Endothelial cell of umbilical vein (primary cell): Measurements from ENCODE around the gene CNOT6L. TPM values are rescaled to one million over a fixed set of nuclear protein-coding genes. Genes with fewer than 3 reads are reported as not detected.

Experiments
- BruUV-seq: library from RNA; stranded (reverse); fragments of 400-500 nt; replicated peaks from 2 replicates; lab custom pipeline; 2021; lab: Mats Ljungman, UMichigan
- CTCF ChIA-PET: fragments of 300-600, 350-600 bp; sonication (Branson Sonifier 250); formaldehyde crosslinking; loops from one replicate; lab custom pipeline; 2021; ENCODE audit warnings: antibody characterized with exemption, inconsistent platforms; lab: Charles Lee
- POLR2A ChIA-PET: fragments of 300-600, 350-600 bp; sonication (Branson Sonifier 250); formaldehyde crosslinking; loops from one replicate; lab custom pipeline; 2021; ENCODE audit warnings: antibody characterized with exemption, inconsistent platforms; lab: Charles Lee
- DNase-seq: peaks from one replicate; pipeline ENCODE4 v3.0.0-alpha.2; 2011; ENCODE audit warnings: low read depth, low spot score
- FAIRE-seq: peaks from 2 replicates; lab custom pipeline; 2011; peaks lifted over from hg19 to GRCh38; lab: Jason Lieb, UNC
- H2AFZ ChIP-seq: 2 replicates; pipeline ENCODE4 v1.6.0; 2012; ENCODE audit warnings: low read depth, low read length, control low read depth, inconsistent platforms
- H3K27ac ChIP-seq: 2 replicates; pipeline ENCODE4 v1.5.1; 2011; ENCODE audit warnings: low read depth, mild to moderate bottlenecking, control low read depth, low read length, moderate library complexity; ENCODE audit not compliant: insufficient read depth
- H3K27me3 ChIP-seq, 2 experiments: 2 replicates each; pipeline versions ENCODE4 v1.6.0 to v1.6.1; 2011; ENCODE audit warnings: low read length in 2 of 2, mixed read lengths in 1 of 2; ENCODE audit not compliant: control insufficient read depth in 2 of 2, insufficient read depth in 2 of 2
- H3K36me3 ChIP-seq, 2 experiments: 2 replicates in 1 of 2; 3 replicates in 1 of 2; pipeline ENCODE4 v1.5.1; 2011; ENCODE audit warnings: low read length in 2 of 2, mild to moderate bottlenecking in 1 of 2, moderate library complexity in 1 of 2; ENCODE audit not compliant: control insufficient read depth in 2 of 2, insufficient read depth in 2 of 2; ENCODE audit errors: extremely low read depth in 1 of 2
- H3K4me1 ChIP-seq: 3 replicates; pipeline ENCODE4 v1.5.1; 2011; ENCODE audit warnings: mild to moderate bottlenecking, low read length; ENCODE audit not compliant: control insufficient read depth, insufficient read depth; ENCODE audit errors: extremely low read depth
- H3K4me2 ChIP-seq: 2 replicates; pipeline ENCODE4 v1.6.1; 2011; ENCODE audit warnings: low read length, control low read depth, mixed read lengths; ENCODE audit not compliant: insufficient read depth
- H3K4me3 ChIP-seq, 3 experiments: fragments of 200-600 bp in 1 of 3; sonication (generic), shearing (Covaris generic) in 1 of 3; replicated peaks in 1 of 3; 2 replicates each; pipeline ENCODE4 v1.5.1; 2011 to 2016; ENCODE audit warnings: control low read depth in 3 of 3, low read length in 3 of 3, mild to moderate bottlenecking in 2 of 3, inconsistent platforms in 1 of 3, low read depth in 1 of 3, moderate library complexity in 1 of 3; ENCODE audit not compliant: insufficient read depth in 1 of 3
- H3K79me2 ChIP-seq: 2 replicates; pipeline ENCODE4 v1.6.0; 2012; ENCODE audit warnings: low read length, inconsistent platforms; ENCODE audit not compliant: control insufficient read depth, insufficient read depth
- H3K9ac ChIP-seq: replicated peaks from 2 replicates; pipeline ENCODE3; 2011; ENCODE audit warnings: low read length, control low read depth; ENCODE audit not compliant: insufficient read depth; ENCODE audit errors: extremely low read depth
- H3K9me1 ChIP-seq: replicated peaks from 3 replicates; pipeline ENCODE4 v1.6.0; 2011; ENCODE audit warnings: mild to moderate bottlenecking, low read length; ENCODE audit not compliant: control insufficient read depth, insufficient read depth; ENCODE audit errors: extremely low read depth
- H3K9me3 ChIP-seq: replicated peaks from 2 replicates; pipeline ENCODE4 v1.5.1; 2012; ENCODE audit warnings: low read length, inconsistent platforms; ENCODE audit not compliant: control insufficient read depth, insufficient read depth
- H4K20me1 ChIP-seq: replicated peaks from 2 replicates; pipeline ENCODE3; 2011; ENCODE audit warnings: mild to moderate bottlenecking, low read length; ENCODE audit not compliant: control insufficient read depth, insufficient read depth; ENCODE audit errors: extremely low read depth
- EZH2 ChIP-seq: IDR thresholded peaks from 2 replicates; pipeline ENCODE4 v1.6.1; 2012; ENCODE audit warnings: borderline replicate concordance, low read depth, mild to moderate bottlenecking, moderate library complexity, low read length, inconsistent platforms; ENCODE audit not compliant: severe bottlenecking
- FOS ChIP-seq: IDR thresholded peaks from 2 replicates; pipeline ENCODE4 v1.6.1; 2011; ENCODE audit warnings: mild to moderate bottlenecking, low read length, moderate library complexity, borderline replicate concordance; ENCODE audit not compliant: insufficient read depth
- GATA2 ChIP-seq: IDR thresholded peaks from 2 replicates; pipeline ENCODE4 v1.7.0; 2011; ENCODE audit warnings: low read depth, mild to moderate bottlenecking, moderate library complexity, mixed read lengths, low read length; ENCODE audit not compliant: insufficient read length, insufficient read depth
- JUN ChIP-seq: IDR thresholded peaks from 2 replicates; pipeline ENCODE4 v1.6.1; 2011; ENCODE audit warnings: borderline replicate concordance, low read depth; ENCODE audit not compliant: insufficient read length, insufficient read depth
- MYC ChIP-seq: IDR thresholded peaks from one replicate; pipeline ENCODE4 v1.6.1; 2011; ENCODE audit warnings: mild to moderate bottlenecking, low read depth, low read length
- POLR2A ChIP-seq: IDR thresholded peaks from 2 replicates; pipeline ENCODE4 v1.6.1; 2012; ENCODE audit warnings: low read depth, mild to moderate bottlenecking, control low read depth, low read length
- POLR2AphosphoS5 ChIP-seq: IDR thresholded peaks from 2 replicates; pipeline ENCODE4 v1.6.1; 2012; ENCODE audit warnings: low read depth, mild to moderate bottlenecking, control low read depth, low read length, moderate library complexity; ENCODE audit not compliant: insufficient read depth
- dilution Hi-C: fragments of 300-500 bp; cut with MboI; formaldehyde crosslinking; loops from one replicate; pipeline ENCODE4 v1.15.0; 2019; ENCODE audit warnings: low sequenced_read_pairs; ENCODE audit not compliant: extremely low pct_ligation_motif_present
- intact Hi-C: fragments of 100-400 bp; cut with micrococcal nuclease; formaldehyde crosslinking; loops from one replicate; pipeline ENCODE4 v1.10.0; 2022
- polyA plus RNA-seq, 4 experiments: library from polyadenylated mRNA; depleted of rRNA in 3 of 4; stranded (reverse) in 3 of 4; unstranded in 1 of 4; fragments of >200 nt; gene quantifications; 2 replicates each; pipeline versions ENCODE4 v1.2.1 to v1.2.3, GENCODE V29; 2011 to 2012; ENCODE audit warnings: missing spikeins in 1 of 4
- total RNA-seq: library from RNA; stranded (reverse); gene quantifications from 2 replicates; pipeline ENCODE4 v1.2.3, GENCODE V29; 2021
- TF ChIP-seq, protein P1 (sequence below), 2 donors: IDR thresholded peaks; 1 replicate in 1 of 2; 2 replicates in 1 of 2; pipeline ENCODE4 v1.5.1; 2011; ENCODE audit warnings: low read length in 2 of 2, mild to moderate bottlenecking in 2 of 2, moderate library complexity in 2 of 2, control low read depth in 1 of 2, inconsistent platforms in 1 of 2, low read depth in 1 of 2; ENCODE audit not compliant: insufficient read depth in 1 of 2; ENCODE audit errors: extremely low read depth in 1 of 2
- TF ChIP-seq, protein P2 (sequence below): IDR thresholded peaks from 2 replicates; pipeline ENCODE4 v1.6.1; 2011; ENCODE audit not compliant: insufficient read depth, insufficient read length

The CNOT6L gene
- total and polyA plus RNA-seq, 2 donors (not counting 3 experiments of a cell fraction or from before 2014, with no cell fraction given), result 8.5 to 60.7 TPM

DNA sequence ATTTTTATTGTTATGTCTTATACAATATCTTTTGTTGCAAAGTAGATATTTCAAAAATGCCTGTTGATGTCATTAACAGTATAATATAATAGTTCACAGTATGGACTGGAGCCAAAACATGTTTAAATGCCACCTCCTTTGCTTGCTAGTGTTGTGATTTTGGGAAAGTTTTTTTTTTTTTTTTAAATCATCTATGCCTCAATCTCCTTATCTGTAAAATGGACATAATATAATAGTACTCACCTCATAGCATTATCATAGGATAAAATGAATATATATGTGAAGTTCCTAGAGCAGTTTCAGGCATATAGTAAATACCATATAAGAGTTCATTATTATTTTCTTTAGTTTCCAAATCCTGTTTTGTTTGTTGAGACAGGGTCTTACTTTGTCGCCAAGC is 25.2 kb upstream of the CNOT6L start:
- no TSS peak for BruUV-seq
- no peaks in the 10 kb centered on the region for H3K27me3 ChIP-seq
- intact Hi-C loops, result no loop called here
- H2AFZ ChIP-seq, result no peak overlapping the region
- TF ChIP-seq GATA2, result no peak
- TF ChIP-seq EZH2, result no peak
- no peak for TF ChIP-seq MYC
- TF ChIP-seq POLR2A, result no peak
- TF ChIP-seq FOS, result no peak
- no peak overlapping the region for H3K9ac ChIP-seq
- no peak for DNase-seq
- H3K9me1 ChIP-seq, result no peaks in the 10 kb centered on the region
- FAIRE-seq, result no peak
- H3K27ac ChIP-seq, result no peak overlapping the region
- no peak overlapping the region for H3K4me2 ChIP-seq
- no peaks in the 10 kb centered on the region for H4K20me1 ChIP-seq
- CTCF ChIA-PET, result interaction anchor here (0.6 to 1.4 kb wide), 4 partner anchors 24 to 149 kb away, joined by 3 to 5 read pairs (median 3); no protein-coding TSS in a partner anchor
- peaks cover 4% of the 10 kb centered on the region for H3K4me1 ChIP-seq
- no peak overlapping the region for H3K4me3 ChIP-seq
- H3K9me3 ChIP-seq, result no peaks in the 10 kb centered on the region
- H3K36me3 ChIP-seq, result no peaks in the 10 kb centered on the region
- no peaks in the 10 kb centered on the region for H3K79me2 ChIP-seq
- dilution Hi-C loops, result no loop called here
- POLR2A ChIA-PET, result no interaction called here

DNA sequence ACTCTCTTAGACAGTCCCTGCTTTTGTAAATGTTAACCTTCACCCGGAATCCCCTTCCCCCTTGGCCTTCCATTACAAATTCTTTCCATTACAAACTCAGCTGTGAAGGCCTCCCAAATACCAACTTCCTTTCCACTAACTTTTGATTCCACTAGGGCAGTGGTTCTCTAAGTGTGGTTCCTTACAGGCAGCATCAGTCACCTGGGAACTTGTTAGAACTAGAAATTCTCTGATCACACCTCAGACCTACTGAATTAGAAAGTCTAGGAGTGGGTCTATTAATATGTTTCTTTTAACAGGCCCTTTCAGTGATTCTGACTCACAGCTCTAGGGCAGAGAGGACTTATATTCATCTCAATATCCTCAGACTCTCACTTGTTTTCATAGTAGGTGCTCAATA is 24.5 kb upstream of the CNOT6L start:
- Histone ChIP-seq H3K79me2 (no peaks in the 10 kb centered on the region), H3K9ac (no peak overlapping the region), H2AFZ (peak overlapping the region; percentile 53), H3K9me1 (no peaks in the 10 kb centered on the region), H3K4me2 (no peak overlapping the region), H3K27me3 (no peaks in the 10 kb centered on the region), H3K9me3 (no peaks in the 10 kb centered on the region), H3K4me1 (peaks cover 4% of the 10 kb centered on the region), H3K27ac (no peak overlapping the region), H4K20me1 (no peaks in the 10 kb centered on the region), H3K4me3 (no peak overlapping the region), H3K36me3 (no peaks in the 10 kb centered on the region)
- DNase-seq, result peak; percentile 14
- CTCF ChIA-PET, result interaction anchor here (0.6 to 1.1 kb wide), 3 partner anchors 17 to 35 kb away, joined by 3 read pairs; no protein-coding TSS in a partner anchor
- BruUV-seq, result no TSS peak
- POLR2A ChIA-PET, result no interaction called here
- intact Hi-C loops (no loop called here), dilution Hi-C loops (no loop called here)
- no peak for TF ChIP-seq EZH2
- TF ChIP-seq, protein P1, sequence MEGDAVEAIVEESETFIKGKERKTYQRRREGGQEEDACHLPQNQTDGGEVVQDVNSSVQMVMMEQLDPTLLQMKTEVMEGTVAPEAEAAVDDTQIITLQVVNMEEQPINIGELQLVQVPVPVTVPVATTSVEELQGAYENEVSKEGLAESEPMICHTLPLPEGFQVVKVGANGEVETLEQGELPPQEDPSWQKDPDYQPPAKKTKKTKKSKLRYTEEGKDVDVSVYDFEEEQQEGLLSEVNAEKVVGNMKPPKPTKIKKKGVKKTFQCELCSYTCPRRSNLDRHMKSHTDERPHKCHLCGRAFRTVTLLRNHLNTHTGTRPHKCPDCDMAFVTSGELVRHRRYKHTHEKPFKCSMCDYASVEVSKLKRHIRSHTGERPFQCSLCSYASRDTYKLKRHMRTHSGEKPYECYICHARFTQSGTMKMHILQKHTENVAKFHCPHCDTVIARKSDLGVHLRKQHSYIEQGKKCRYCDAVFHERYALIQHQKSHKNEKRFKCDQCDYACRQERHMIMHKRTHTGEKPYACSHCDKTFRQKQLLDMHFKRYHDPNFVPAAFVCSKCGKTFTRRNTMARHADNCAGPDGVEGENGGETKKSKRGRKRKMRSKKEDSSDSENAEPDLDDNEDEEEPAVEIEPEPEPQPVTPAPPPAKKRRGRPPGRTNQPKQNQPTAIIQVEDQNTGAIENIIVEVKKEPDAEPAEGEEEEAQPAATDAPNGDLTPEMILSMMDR (IDR thresholded peaks at IDR 0.05; ENCODE audit: extremely low read depth in 1 of 2, insufficient read depth in 1 of 2, low read depth in 1 of 2, low read length in 2 of 2), result no peak
- no peak for TF ChIP-seq JUN
- TF ChIP-seq GATA2, result no peak
- TF ChIP-seq, protein P2, sequence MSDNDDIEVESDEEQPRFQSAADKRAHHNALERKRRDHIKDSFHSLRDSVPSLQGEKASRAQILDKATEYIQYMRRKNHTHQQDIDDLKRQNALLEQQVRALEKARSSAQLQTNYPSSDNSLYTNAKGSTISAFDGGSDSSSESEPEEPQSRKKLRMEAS, result no peak
- no peak for TF ChIP-seq MYC
- no peak for TF ChIP-seq POLR2AphosphoS5
- no peak for TF ChIP-seq FOS
- TF ChIP-seq POLR2A, result no peak
- FAIRE-seq, result no peak
